Psoas muscle (tissue), 8 donors: ENCODE measurements around the gene TRABD. TPM values are rescaled to one million over a fixed set of nuclear protein-coding genes. Genes with fewer than 3 reads are reported as not detected.
A peak's percentile ranks its signal among the peaks of the same experiment; 100 is the strongest.

Source experiments
- ATAC-seq, 4 donors: fragments of 200-7000 bp; cut with Tn5 transposase; one replicate each; pipeline ENCODE4 v1.9.1; 2020; ENCODE audit warnings: moderate library complexity in 3 of 4, mild to moderate bottlenecking in 2 of 4
- DNase-seq, 2 donors: peaks; one replicate each; pipeline ENCODE4 v3.0.0-alpha.2; 2020
- H3K27ac ChIP-seq: fragments of 200-600 bp; one replicate; pipeline ENCODE4 v1.8.0; 2022
- H3K27me3 ChIP-seq, 3 donors: fragments of 200-600 bp in 1 of 3; one replicate each; pipeline versions ENCODE4 v1.6.1 to v1.8.0; 2013 to 2022; ENCODE audit warnings: low read length in 2 of 3, mild to moderate bottlenecking in 2 of 3, moderate library complexity in 1 of 3; ENCODE audit not compliant: insufficient read depth in 3 of 3
- H3K36me3 ChIP-seq, 2 donors: fragments of 200-600 bp in 1 of 2; one replicate each; pipeline versions ENCODE4 v1.6.1 to v1.8.0; 2013 to 2022; ENCODE audit warnings: low read depth in 1 of 2, mild to moderate bottlenecking in 1 of 2, moderate library complexity in 1 of 2; ENCODE audit not compliant: insufficient read depth in 1 of 2
- H3K4me1 ChIP-seq: fragments of 200-600 bp; one replicate; pipeline ENCODE4 v1.8.0; 2022
- H3K4me3 ChIP-seq: fragments of 200-600 bp; one replicate; pipeline ENCODE4 v1.8.0; 2022; ENCODE audit warnings: mild to moderate bottlenecking
- H3K9me3 ChIP-seq: fragments of 200-600 bp; one replicate; pipeline ENCODE4 v1.8.0; 2022
- WGBS, 3 donors: extraction: QIAGEN DNeasy Blood & Tissue Kit; methylation state at CpG; one replicate each; pipeline versions ENCODE4 v1.1.6 to v1.1.7; 2013; 5-methylcytosine and 5-hydroxymethylcytosine counted together
- intact Hi-C, 2 donors: fragments of 100-400 bp; cut with DNase I; formaldehyde crosslinking; loops; one replicate each; pipeline versions ENCODE4 v1.11.0 to v1.14.2; 2022
- polyA plus RNA-seq, 3 donors: library from polyadenylated mRNA; stranded (reverse); fragments of 200-250 nt; gene quantifications; one replicate each; pipeline ENCODE4 v1.2.3, GENCODE V29; 2013
- total RNA-seq, 4 donors: library from RNA; stranded (reverse); fragmentation: NEBNext Ultra II Directional in 2 of 4; extraction: Animal tissue kit (Norgen Biotek cat#: 25700) in 2 of 4; gene quantifications; one replicate each; pipeline versions ENCODE4 v1.2.1 to v1.2.4, GENCODE V29; 2021 to 2023
- TF ChIP-seq, protein P1 (sequence below): fragments of 200-600 bp; IDR thresholded peaks from one replicate; pipeline ENCODE4 v1.8.0; 2022; ENCODE audit warnings: antibody characterized with exemption
- donor health status: healthy with polysubstance abuse.
- donor health status: DM: no; HTN: no; CAD: no; lungs with moderate emphysema.
- donor health status: Bipolar disorder and iron deficiency.
- donor health status: healthy.
- donor health status: DM: yes; HTN: yes; CAD: no.
- donor health status: DM: no; HTN: no; CAD: no.
- donor health status: DM: no; HTN: no; CAD: no.
- donor health status: DM: yes; HTN: yes; CAD: no.

The TRABD gene
- total and polyA plus RNA-seq, 7 donors: 19.9 to 52.1 (median 29.5) TPM

DNA sequence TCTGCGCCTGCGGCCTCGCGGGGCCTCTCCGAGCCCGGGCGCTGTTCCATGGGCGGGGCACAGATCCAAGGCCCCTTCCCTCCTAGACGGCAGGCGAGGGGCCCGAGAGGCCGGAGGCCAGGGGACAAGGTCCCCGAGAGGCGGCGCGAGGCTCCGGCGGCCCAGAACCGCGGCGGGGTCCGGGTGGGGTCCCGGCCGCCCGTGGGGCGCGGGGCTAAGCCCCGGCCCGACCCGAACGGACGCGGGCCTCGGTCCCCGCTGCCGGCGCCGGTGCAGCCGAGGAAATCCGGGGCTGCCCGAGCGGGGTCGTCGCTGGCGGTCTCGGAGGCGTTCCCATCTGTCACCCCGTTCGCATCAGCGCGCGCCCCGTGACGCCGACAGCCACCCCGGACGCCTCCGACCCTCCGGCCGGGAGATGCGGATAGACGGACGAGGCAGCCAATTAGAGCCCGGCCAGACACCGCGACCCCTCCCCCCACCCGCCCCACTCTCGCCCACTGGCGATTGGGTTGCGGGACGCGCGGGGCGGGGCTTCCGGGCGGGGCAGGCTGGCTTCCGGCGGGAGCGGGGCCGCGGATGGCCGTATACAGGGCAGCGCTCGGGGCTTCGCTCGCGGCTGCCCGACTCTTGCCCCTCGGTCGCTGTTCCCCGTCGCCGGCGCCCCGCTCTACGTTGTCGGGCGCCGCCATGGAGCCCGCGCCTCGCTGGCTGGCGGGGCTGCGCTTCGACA is 14.9 kb downstream of the TRABD start, which contains the start of gene SELENOO:
Gene SELENOO (plus strand): TSS at position 551 of the 730 bp plus-strand sequence. CDS start 26 bp downstream, at position 577.
- H3K27ac ChIP-seq: peak within 1 kb of the TSS; percentile 75
- WGBS, 3 donors: 0 to 1% (median 0%) methylated on average over 28 to 105 of the region's 105 CpGs
- ATAC-seq (peak; percentile 87 to 90 (median 88)), DNase-seq (peak; percentile 96)
- H3K36me3 ChIP-seq: peaks cover 0 to 62% of the 10 kb centered on the region in 2 donors
- H3K4me1 ChIP-seq: peaks cover 21% of the 10 kb centered on the region
- TF ChIP-seq, protein P1, sequence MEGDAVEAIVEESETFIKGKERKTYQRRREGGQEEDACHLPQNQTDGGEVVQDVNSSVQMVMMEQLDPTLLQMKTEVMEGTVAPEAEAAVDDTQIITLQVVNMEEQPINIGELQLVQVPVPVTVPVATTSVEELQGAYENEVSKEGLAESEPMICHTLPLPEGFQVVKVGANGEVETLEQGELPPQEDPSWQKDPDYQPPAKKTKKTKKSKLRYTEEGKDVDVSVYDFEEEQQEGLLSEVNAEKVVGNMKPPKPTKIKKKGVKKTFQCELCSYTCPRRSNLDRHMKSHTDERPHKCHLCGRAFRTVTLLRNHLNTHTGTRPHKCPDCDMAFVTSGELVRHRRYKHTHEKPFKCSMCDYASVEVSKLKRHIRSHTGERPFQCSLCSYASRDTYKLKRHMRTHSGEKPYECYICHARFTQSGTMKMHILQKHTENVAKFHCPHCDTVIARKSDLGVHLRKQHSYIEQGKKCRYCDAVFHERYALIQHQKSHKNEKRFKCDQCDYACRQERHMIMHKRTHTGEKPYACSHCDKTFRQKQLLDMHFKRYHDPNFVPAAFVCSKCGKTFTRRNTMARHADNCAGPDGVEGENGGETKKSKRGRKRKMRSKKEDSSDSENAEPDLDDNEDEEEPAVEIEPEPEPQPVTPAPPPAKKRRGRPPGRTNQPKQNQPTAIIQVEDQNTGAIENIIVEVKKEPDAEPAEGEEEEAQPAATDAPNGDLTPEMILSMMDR: no peak
- intact Hi-C loops: loop anchor here in 1 of 2 donors (10.0 kb wide), 1 partner anchor 266 kb away; no protein-coding TSS in a partner anchor
- H3K4me3 ChIP-seq: peak within 1 kb of the TSS; percentile 91
- no peaks in the 10 kb centered on the region for H3K9me3 ChIP-seq
- H3K27me3 ChIP-seq: no peaks in the 10 kb centered on the region

DNA sequence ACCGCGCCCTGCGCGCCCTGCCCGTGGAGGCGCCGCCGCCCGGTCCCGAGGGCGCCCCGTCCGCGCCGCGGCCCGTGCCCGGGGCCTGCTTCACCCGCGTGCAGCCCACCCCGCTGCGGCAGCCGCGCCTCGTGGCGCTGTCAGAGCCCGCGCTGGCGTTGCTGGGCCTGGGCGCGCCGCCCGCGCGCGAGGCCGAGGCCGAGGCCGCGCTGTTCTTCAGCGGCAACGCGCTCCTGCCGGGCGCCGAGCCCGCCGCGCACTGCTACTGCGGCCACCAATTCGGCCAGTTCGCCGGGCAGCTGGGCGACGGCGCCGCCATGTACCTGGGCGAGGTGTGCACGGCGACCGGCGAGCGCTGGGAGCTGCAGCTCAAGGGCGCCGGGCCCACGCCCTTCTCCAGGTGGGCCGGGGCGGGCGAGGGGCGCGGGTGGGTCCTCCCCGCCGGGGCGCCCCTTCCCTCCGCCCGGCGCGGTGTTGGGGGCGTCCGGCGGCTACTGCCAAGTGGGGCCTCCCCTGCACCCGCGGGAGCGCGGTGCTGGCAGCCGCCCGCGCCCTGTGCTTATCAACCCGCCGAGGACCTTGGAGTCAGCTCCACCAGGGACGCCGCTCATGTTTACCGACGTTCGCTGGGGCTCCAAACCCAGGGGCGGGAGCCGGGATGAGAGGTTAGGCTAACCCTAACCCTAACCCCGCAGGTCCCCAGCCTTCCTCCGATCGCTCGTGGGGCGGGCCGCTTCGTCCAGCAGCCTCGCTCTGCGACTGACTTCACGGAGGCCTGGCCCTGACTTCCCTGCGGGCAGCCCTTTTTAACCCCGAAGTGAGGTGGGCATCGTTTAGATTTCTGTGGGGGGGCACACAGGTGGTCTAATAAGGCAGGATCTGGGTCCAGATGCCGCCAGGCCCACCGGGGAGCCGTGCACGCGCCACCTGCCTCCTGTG is 15.7 kb downstream of the TRABD start:
- intact Hi-C loops: loop anchor here in 1 of 2 donors (10.0 kb wide), 1 partner anchor 267 kb away; no protein-coding TSS in a partner anchor
- WGBS, 3 donors: 2 to 4% (median 2%) methylated on average over 34 to 115 of the region's 115 CpGs
- H3K36me3 ChIP-seq: peaks cover 0 to 57% of the 10 kb centered on the region in 2 donors
- DNase-seq: no peak
- H3K27ac ChIP-seq: peak overlapping the region; percentile 75
- H3K4me3 ChIP-seq: peak overlapping the region; percentile 91
- H3K27me3 ChIP-seq: no peaks in the 10 kb centered on the region
- TF ChIP-seq, protein P1: no peak
- H3K4me1 ChIP-seq: peaks cover 30% of the 10 kb centered on the region
- ATAC-seq: peak; percentile 28 to 37 (median 32)
- no peaks in the 10 kb centered on the region for H3K9me3 ChIP-seq

DNA sequence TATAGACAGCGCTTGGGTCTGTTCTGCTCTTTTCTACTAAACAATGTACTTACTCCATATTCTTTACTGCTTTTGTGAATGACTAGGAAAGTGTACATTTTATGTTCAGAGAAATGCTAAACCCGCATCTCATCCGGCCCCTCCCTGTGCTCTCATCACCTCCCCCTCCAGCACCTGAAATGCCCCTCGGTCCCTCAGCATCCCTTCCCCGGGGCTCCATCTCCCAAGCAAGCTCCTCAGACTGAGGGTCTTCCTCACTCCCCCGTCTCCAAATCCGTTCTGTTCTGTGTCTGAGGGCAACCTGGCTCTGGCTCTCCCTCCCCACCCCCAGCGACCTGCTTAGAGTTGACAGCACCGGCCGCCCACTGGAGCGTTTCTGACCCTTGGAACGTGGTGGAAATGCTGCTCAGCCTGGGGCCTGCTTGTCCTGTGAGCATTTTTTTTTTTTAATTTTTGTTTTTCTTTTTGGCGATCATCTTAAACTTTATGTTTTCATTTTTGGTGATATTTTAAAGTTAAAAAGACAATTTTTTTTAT is 16.5 kb downstream of the TRABD start:
- Histone ChIP-seq H3K36me3 (peaks cover 0 to 62% of the 10 kb centered on the region in 2 donors), H3K27me3 (no peaks in the 10 kb centered on the region), H3K4me3 (peak overlapping the region; percentile 91), H3K27ac (no peak overlapping the region), H3K9me3 (no peaks in the 10 kb centered on the region), H3K4me1 (peaks cover 37% of the 10 kb centered on the region)
- no peak for ATAC-seq
- no peak for DNase-seq
- intact Hi-C loops: loop anchor here in 1 of 2 donors (10.0 kb wide), 1 partner anchor 267 kb away; no protein-coding TSS in a partner anchor
- 63 to 69% (median 66%) methylated on average over 13 of the region's 13 CpGs for WGBS, 3 donors
- TF ChIP-seq, protein P1: no peak

DNA sequence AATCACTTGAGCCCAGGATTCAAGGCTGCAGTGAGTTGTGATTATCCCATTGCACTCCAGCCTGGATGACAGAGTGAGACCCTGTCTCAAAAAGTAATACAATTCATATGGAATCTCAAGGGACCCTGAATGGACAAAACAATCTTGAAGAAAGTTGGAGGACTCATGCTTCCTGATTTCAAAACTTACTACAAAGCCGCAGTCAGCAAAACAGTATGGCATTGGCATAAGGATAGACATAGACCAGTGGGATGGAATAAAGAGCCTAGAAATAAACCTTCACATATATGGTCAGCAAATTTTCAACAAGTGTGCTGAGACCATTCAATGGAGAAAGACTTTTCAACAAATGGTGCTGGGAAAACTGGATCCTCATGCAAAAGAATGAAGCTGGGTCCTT is 17.6 kb downstream of the TRABD start:
- H3K9me3 ChIP-seq: no peaks in the 10 kb centered on the region
- H3K4me3 ChIP-seq: no peak overlapping the region
- H3K27ac ChIP-seq: no peak overlapping the region
- no peaks in the 10 kb centered on the region for H3K27me3 ChIP-seq
- H3K36me3 ChIP-seq: peaks cover 0 to 61% of the 10 kb centered on the region in 2 donors
- intact Hi-C loops: loop anchor here in 1 of 2 donors (10.0 kb wide), 1 partner anchor 268 kb away; no protein-coding TSS in a partner anchor
- 99 to 100% (median 100%) methylated on average over 1 of the region's 1 CpG for WGBS, 3 donors
- DNase-seq (no peak), ATAC-seq (no peak)
- H3K4me1 ChIP-seq: peaks cover 37% of the 10 kb centered on the region
- TF ChIP-seq, protein P1: no peak
